Activated CD8-positive, alpha-beta memory T cell treated with anti-CD3 and anti-CD28 coated beads for 1 hour (primary cell): ENCODE data around the gene NEUROD2.

Source experiments
- DNase-seq, 2 donors: peaks; one replicate each; pipeline ENCODE4 v3.0.0-alpha.2; 2020; ENCODE audit warnings: low read depth in 1 of 2; ENCODE audit errors: extremely low read depth in 1 of 2

The NEUROD2 gene

DNA sequence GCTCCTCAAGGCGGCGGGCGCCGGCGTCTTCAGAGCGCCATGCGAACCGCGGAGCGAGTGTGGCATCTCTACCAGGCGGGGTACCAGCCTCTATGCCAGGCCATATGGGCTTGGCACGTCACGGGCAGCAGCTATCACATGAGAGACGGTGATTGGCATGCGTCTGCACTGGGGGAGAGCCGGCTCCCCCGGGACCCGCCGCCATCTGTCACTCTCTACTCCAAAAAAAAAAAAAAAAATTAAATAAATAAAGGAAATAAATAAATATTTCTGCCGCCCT lies at the start of gene NEUROD2:
Gene NEUROD2 (minus strand): TSS at position 70 of the 280 bp plus-strand sequence. CDS start 1,321 bp downstream, outside the sequence.
- no peak for DNase-seq

DNA sequence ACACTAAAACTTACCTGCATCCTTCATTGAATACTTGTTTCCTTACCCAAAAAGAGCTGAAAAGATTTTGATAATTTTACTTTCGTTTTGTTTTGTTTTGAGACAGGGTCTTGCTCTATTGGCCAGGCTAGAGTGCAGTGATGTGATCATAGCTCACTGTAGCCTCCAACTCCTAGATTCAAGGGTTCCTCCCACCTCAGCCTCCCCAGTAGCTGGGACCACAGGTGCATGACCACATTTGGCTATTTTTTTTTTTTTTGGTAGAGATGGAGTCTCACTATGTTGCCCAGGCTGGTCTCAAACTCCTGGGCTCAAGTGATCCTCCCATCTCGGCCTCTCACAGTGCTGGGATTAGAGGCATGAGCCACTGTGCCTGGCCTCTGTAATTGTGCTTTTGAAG lies 47.4 kb upstream of the NEUROD2 start:
- no peak for DNase-seq

DNA sequence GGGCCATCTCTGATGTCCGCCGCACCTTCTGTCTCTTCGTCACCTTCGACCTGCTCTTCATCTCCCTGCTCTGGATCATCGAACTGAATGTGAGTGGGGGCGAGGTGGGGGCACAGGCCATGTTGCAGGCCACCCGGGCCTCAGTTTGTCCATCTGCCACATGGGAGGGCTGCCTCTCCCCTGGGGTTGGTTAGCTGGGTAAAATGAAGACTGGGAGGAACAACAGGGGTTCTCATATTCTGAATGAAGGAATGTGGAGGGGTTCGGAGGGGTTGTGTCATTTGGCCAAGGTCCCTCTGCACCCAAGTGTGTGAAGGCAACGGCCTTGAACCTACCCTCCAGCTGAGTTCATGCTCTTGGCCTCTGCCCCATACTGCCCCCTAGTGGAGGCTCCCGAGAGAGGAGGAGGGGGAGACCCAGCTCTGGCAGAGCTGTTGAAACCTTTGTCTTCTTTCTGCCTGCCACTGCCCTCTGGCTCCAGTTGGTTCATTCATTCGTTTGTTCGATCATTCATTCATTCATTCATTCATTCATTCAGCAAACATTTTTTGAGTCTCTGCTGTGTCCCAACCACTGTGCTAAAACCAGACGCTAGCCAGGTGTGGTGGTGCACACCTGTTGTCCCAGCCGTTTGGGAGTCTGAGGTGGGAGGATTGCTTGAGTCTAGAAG lies 46.1 kb upstream of the NEUROD2 start:
- peak; percentile 51 to 66 for DNase-seq

DNA sequence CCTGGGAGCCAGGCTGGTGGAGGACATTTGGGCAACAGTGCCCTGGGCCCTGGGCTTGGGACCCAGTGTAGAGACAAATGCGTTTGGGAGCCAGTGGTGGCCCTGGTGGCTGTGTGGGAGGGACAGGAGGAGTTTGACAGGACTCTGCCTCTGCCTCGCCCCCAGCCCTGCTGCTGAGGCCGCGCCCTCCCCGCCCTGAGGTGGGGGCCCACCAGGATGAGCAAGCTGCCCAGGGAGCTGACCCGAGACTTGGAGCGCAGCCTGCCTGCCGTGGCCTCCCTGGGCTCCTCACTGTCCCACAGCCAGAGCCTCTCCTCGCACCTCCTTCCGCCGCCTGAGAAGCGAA lies 45.6 kb upstream of the NEUROD2 start:
- DNase-seq, result no peak

DNA sequence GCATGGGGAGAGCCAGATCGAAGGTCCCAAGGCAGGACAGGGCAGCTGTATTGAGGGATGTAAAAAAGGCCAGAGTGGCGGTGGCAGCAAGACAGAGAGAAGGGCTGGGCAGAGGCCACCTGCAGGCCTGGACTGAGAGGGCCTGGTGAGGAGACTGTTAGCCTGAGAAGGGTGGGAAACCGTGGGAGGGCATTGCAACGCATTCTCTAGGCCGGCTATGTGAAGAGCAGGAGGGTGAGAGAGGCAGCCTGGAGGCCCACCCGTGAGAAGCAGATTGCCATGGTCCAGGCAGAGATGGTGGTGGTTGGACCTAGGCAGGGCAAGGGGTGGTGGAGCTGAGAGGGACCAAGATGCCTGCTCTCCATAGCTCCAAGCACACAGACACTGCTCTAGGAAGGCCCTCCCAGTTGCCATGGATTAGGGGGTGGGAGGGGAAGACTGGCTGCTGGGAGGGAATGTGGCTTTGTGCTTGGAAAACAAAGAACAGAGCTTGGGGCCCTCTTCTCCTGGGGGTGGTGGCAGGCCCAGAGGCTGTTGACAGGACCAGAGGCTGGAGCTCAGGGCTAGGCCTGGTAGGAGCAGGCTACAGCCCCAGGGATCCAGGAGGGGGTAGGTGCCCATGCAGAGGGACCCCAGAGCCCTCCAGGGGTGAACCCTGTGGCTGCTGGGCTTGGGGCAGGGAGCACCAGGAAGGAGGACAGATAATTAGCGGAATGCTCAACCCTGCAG lies 45.0 kb upstream of the NEUROD2 start:
- DNase-seq, result no peak

DNA sequence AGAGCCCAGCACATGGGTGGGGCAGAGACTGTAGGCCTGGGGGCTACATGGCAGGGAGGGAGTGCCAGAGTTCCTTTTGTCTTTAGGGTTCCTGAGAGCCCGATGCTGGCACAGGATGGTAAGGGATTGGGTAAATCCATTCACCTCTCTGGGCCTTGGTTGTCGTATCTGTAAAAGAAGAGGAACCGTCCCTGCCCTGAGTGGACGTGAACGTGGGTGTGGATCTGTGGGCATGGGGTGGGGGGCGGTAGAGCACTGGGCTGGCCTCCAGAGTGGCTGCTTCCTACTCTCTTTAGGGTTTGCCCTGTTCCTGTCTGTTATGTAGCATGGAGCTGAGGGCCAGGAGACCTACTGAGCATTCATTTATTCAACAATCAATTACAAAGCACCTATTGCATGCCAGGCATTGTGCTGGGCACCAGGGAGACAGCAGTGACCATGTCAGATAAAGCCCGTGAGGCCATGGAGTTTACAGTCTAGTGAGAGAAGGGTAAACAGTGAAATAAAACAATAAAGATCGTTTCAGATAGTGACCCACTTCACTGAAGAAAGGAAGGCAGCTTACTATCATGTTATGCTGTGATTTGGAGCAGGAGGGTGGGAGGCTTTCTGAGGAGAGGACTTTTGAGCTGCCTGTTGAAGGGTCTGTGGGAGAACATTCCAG lies 44.3 kb upstream of the NEUROD2 start:
- no peak for DNase-seq

DNA sequence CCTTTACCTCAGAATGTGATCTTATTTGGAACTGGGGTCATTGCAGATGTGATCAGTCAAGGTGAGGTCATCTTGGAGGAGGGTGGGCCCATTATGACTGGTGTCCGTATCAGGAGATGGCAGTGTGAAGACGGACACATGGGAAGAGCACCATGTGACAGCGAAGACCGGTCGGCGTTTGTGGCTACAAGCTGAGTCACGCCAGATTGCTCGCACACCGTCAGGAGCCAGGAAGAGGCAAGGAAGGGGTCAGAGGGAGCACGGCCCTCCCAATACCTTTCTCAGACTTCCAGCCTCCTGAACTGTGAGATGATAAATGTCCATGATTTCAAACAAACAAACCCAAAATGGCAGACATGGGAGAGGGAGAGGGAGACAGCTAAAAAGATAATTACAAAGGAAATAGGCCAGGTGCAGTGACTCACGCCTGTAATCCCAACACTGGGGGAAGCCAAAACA lies 42.4 kb upstream of the NEUROD2 start:
- DNase-seq, result no peak

DNA sequence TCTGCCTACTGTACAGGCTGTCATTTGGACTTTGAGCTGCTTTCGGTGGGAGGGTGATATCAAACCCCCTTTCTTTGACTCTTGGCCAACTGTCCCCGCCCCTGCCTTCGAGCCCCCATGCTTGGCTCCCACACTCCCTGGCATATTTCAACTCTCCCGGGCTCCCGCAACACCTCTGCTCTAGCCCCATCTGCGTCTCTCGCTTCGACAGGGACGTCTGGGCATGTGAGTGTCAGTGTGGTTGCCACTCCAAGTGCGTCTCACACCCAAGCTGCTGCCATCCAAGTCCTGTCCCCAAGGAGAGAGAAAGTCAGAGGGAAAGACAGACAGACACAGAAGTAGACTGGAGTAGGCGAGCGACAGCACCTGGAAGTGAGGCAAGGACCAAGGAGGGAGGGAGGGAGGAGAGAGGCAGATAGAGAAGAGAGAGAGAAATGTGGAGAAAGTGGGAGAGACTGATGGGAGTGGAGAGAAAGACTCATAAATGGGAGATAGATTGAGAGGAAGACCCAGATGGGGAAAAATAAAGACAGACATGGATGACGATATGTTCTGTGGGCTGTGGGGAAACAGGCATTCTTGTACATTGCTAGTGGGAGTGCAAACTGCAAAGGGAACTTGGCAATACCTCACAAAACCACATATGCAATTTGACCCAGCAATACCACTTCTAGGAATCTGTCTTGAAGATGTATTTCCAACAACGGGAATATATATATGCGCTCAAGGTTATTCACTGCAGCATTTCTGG lies 41.1 kb upstream of the NEUROD2 start:
- no peak for DNase-seq

DNA sequence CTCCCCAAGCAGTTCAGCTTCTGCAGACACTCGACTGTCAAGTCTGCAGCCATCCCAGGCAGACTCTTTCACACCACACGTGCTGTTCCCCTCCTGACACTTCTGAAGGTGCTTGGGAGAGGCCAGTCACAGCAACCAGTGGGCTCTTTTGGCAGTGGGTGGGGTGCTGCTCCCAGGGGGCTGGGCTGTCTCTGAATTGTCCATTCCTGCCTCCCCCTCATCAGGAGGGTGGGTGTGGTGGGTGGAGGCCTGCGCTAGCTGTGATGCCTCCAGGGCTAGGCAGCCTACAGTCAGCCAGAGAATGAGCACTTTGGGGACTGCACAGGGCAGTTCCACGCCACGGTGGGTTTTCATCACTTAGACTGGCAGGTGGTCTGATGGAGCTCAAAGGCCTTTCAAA lies 39.5 kb upstream of the NEUROD2 start:
- no peak for DNase-seq

DNA sequence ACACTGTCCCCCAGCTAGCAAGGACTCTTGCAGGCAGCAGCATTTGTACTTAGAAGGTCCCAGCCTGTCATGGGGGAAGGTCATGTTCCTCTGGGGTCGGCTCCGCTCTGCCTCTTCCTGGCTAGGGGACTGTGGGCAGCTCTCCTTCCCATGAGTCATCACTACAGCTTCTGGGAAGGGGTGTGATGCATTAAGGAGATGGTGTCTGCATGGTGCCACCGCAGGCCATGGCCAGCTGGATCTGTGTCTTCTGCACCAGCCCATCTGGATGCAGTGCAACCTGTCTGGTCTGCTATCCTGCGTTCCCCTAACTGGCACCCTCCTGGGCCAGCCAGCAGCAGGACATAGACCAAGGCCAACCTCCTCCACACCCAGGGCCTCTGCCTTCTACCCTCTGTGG lies 35.6 kb upstream of the NEUROD2 start:
- DNase-seq, result no peak

DNA sequence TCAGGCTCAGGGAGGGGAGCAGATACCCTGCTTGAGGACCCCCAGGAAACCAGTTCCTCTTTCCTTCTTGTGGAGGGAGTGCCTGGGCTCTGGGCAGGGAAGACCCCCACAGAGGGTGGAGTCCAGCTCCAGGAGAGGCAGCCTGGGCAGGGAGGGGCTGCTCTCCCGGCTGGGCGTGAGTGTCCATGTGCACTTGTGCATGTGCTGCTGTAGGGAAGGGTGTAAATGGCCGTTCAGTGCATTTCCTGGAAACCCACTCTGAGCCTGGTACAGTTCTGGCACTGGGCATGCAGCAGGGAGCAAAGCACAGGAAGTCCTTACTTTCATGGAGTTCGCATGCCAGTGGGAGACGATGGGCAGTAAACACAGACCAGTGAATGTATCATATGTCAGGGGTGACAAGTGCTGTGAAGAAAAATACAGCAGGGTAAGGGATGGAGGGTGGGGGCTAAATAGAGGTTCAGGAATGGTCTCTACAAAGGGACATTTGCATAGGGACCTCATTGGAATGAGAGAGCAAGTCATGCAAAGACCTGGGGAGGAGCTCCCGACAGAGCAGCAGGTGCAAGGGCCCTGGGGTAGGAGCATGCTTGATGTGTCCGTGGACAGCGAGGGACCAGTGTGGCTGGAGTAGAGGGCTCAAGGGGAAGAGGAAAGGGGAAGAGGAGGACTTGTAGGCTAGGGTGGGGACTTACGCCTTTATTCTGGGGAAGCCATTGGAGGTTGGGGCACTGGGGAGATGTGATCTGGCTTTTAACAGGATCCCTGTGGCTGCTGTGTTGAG lies 34.8 kb upstream of the NEUROD2 start:
- no peak for DNase-seq

DNA sequence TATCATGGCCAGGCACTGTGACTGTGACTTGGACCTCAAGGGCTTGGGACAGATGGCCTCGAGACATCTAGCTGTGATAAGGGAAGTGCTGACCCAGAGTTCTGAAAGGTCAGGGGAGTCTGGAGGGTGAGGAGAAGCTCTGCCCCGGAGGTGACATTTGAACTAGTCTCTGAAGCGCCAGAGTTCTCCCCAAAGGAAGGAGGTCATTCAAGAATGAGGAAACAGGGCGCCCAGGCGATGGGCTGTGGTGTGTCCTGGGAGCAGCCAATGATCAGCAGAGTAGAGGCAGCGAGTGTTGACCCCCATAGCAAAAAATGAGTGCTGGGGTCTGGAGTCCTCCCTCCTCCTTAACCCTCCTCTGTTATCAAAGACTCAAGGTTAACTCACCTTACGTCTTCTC lies 34.2 kb upstream of the NEUROD2 start:
- no peak for DNase-seq

DNA sequence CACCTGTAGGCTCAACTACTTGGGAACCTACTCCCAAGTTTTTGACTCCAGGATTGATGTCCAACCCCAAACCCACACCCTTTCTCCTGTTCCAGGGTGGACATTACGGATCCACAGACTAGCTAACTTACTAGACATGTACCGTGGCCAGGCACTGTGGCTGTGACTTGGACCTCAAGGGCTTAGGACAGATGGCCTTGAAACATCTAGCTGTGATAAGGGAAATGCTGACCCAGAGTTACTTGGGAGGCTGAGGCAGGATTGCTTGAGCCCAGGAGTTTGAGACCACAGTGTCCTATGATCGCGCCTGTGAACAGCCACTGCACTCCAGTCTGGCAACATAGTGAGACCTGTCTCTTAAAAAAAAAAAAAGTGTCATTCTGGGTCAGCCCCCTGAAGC lies 33.4 kb upstream of the NEUROD2 start:
- no peak for DNase-seq

DNA sequence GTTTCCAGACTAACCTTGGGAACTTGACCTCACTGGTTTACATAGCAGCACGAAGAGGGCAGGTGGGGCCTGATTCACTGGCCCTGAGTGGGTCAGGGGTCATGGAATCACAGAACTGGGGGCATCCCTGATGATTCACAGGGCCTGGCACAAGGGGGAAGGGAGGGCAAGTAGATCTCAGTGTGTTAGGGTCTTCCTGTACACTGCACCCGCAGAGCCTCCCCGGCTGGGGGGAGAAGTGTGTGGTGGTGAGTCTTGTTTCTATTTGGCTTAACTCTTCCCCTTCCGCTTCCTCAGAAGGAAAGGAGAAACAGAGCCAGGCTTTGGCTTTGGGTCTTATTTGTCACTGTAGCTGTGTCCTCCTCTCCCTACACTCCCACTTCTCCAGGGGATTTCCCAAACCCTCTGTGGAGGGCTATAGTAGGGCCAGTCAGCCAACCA lies 32.9 kb upstream of the NEUROD2 start:
- no peak for DNase-seq

DNA sequence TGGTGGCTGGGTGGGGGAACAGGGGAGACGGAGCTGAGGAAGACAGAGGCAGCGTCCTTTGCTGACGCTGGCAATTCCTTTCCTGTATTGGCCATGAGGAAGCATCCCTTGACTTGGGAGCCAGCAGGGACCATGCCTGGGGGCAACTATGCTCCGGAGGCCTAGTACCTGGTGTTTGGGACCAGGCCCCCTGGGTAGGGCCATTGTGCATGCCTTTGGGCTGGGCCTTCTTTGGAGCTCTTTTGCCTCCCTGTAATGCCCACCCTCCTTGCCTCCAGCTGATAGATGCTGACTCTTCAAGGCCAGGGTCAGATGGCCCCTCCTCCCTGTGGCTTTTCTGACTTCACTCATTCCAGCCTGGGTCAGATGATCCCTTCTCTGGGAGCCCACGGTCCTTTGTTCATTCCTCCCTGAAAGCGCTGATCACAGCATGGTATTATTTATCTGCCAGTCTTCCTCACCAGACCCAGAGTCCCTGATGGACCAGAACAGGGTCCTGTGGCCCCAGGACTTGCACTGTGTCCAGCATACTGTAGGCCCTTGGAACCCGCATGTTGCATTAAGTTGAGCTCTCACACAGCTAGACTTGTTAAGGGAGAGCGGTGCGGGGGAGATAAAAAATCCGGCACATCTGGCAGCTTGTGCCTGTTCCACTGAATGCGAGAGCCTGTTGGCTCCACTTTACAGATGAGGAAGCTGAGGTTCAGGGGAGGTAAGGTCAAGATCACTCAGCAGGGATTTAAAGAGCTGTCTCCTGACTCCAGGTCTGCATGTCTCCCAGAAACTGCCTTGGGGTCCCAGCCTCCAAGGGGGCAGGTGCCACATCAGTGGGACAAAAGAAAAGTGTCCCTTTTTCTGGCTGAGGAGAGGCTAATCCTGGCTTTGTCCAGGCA lies 32.1 kb upstream of the NEUROD2 start:
- DNase-seq, result no peak

DNA sequence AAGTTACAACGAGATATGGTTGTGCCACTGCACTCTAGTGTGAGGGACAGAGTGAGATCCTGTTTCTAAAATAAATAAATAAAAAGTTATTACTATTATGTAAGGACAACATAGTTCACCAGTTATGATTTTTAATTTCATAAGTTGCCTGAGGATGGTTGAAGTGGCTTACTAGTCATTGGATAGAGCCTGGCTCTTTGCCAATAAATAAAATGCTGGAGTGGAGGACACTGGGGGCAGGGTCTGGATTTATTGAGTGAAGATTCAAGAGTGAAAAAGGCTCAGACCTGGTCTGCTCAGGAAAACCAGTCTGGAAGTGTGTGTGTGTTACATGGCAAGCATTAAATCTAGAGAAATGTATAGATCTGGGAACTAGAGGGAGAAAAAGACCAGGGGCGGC lies 31.3 kb upstream of the NEUROD2 start:
- DNase-seq, result no peak

DNA sequence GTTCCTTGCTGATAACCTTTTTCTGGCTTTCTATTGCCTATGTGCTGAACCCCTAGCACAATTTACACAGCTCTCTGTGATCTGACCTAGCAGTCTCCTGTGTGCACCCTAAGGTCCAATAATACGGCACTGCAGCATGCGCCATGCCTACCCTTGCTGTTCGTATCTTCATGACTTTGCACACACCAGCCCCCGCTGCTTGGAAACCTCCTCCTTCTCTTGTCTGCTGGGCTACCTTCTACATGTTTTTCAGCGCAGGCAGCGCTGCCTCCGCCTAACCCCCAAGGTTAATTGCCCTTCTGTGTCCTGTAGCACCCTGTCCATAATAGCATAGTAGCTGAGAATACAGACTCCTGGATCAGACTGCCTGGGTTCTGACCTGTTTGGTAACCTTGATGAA lies 30.6 kb upstream of the NEUROD2 start:
- no peak for DNase-seq

DNA sequence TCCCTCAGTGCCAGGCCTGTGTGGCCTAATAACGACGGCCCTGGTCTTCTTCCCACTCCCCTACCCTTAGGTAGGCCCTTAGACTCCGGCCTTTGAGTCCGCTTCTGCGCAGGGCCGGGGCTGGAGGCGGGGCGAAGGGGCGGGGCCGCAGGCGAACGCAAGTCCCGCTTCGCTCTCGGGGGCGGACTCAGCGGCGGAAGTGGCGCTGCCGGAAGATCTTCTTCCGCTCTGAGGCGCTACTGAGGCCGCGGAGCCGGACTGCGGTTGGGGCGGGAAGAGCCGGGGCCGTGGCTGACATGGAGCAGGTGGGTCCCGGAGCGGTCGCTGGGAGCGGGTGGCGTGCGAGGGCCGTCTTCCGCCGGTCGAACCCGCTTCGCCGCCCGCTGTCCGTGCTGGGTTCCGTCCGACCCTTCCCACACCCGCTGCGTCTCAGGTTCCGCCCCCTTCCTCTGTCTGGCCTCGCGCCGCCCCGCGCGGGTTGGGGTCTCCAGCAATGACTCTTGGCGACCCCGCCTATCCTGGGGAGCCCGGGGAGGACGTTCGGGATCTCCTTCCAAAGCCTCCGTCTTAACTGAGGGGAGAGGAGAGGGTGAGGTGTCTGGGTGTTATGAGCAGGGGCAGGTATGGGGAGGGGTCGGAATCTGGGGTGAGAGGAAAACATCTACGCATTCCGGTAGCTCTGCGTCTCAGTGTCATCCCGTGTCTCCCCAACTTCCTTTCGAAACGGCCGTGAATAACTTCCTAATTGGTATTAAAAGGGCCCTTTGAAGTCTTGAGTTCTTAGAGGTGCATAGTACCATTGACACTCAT lies 29.4 kb upstream of the NEUROD2 start, which contains the start of gene STARD3:
Gene STARD3 (plus strand): TSS at position 218 of the 810 bp plus-strand sequence. CDS start 16,388 bp downstream, outside the sequence.
- peak; percentile 65 to 88 for DNase-seq

DNA sequence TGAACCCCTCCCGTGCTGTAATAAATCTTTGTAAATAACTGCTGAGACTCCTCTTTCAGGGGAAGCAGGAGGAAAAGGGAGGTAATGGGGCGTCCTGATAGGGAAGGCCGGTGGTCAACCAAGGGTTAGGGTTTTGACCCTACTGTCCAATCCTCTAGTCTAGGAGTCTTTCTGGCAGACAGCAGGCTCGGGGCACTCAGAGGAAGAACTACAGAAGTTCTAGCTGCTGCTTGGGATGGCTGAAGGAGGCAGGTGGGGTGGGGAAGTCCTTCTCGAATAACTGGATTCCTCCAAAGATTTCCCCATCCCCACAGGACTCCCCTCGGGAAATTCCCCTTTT lies 28.8 kb upstream of the NEUROD2 start:
- no peak for DNase-seq
